GM19025 (cell line): ENCODE measurements around the gene ZCCHC3.
"Not testable (repeated sequence)": the region's sequence is repeated elsewhere in the genome, so short reads cannot be mapped to it uniquely, and the experiment has no call there.

ENCODE experiments used
- ATAC-seq: cut with Tn5 transposase; IDR thresholded peaks from one replicate; pipeline ENCODE4 v1.9.1; 2021; ENCODE audit warnings: mild to moderate bottlenecking, low read depth, moderate library complexity; ENCODE audit not compliant: unreplicated experiment

ZCCHC3 gene

DNA sequence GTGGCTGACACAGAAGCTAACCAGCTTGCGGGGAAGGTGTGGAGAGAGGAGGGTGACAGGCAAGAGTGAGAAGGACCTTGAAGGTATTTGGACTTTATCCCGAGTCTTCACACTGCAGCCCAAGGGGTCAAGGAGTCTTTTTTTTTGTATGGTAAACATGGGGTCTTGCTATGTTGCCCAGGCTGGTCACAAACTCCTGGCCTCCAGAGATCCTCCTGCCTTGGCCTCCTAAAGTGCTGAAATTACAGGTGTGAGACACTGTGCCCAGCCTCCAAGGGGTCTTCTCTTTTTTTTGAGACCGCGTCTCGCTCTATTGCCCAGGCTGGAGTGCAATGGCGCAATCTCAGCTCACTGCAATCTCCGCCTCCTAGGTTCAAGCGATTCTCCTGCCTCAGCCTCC lies 37.2 kb downstream of the ZCCHC3 start:
- ATAC-seq = no peak

DNA sequence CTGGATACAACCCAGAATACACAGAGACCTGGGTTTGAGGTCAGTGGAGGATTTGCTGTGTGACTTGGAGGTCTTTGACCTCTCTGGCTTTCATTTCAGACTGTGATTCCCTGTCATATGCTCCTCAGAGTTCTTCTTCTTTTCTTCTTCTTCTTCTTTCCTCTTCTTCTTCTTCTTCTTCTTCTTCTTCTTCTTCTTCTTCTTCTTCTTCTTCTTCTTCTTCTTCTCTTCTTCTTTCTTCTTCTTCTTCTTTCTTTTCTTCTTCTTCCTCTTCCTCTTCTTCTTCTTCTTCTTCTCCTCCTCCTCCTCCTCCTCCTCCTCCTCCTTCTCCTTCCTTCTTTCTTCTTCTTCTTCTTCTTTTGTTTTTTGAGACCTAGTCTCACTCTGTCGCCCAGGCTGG lies 38.7 kb downstream of the ZCCHC3 start:
- ATAC-seq = not testable (repeated sequence)

DNA sequence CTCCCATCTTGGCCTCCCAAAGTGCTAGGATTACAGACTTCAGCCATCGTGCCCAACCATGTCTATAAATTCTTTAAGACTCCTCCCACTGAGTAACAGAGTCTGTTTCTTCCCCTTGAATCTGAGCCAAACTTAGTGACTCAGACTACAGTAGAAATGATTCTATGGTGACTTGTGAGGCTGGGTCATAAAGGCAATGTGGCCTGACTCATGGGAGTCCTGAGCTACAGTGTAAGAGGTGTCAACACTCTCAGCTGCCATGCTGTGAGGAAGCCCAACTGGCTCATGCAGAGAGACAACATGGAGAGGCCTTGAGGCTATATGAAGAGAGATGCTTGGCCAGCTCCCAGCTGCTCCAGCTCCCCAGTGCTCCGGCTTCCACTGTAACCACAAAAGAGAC lies 44.3 kb downstream of the ZCCHC3 start:
- ATAC-seq = no peak

GRCh38 chr20:343107-343506 lies 45.7 kb downstream of the ZCCHC3 start:
- ATAC-seq = no peak

DNA sequence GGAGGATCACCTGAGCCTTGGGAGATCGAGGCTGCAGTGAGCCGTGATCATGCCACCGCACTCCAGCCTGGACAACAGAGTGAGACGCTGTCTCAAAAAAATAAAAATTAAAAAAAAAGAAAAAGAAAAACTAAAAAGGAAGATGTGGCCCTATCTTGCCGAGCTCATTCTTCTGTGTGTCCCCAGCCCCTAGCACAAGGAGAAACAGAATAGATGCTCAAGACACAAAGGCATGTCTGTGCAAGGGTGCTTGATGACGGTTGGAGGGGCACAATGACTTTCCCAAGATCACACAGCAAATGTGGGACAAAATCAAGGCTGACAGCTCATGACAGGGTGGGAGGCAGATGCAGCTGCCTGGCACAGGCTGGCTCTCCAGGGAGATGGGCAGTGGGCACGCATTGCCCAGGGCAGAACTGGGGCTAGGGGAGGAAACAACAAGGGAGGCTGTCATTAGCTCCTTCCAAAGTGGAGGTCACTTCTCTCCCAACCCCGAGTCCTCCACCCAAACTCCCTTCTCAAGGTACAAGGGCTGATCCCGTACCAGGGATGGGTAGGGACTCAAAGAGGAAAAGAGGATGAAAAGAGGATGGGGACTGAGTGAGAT lies 48.8 kb downstream of the ZCCHC3 start:
- ATAC-seq = no peak

DNA sequence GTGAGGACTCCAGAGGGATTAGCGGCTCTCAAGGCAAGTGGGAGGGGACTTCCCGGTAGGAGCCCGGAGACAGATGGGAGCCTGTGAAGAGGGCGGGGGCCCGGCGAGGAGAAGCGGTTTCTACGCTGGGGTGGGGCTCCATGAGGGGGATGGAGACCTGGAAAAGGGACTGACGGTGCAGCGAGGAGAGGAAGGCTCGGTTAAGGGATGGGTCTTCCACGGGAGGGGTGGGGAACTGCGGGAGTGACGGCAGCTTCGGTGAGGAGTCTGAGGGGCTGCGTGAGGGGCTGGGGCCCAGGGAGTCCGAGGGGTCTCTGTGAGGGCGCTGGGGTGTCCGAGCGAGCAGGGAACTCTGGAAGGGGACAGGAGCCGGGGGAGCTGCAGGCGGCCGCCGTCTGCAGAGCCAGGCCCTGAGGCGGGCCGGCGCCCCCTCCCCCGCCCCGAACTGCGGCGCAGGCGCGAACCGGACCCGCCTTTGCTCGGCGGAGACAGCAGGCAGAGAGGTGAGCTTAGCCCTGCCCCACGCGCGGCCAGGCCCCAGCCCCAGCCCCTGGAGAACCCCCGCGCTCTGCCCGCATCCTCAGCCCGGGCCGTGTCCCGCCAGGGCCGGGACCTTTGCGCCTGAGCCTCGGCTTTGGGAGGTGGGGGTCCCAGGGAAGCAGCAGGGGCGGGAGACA lies 49.4 kb downstream of the ZCCHC3 start, which contains the start of gene NRSN2:
NRSN2 (plus strand) TSS at position 472 of the 677 bp plus-strand sequence. CDS start 2,533 bp downstream, outside the sequence.
- no peak for ATAC-seq

DNA sequence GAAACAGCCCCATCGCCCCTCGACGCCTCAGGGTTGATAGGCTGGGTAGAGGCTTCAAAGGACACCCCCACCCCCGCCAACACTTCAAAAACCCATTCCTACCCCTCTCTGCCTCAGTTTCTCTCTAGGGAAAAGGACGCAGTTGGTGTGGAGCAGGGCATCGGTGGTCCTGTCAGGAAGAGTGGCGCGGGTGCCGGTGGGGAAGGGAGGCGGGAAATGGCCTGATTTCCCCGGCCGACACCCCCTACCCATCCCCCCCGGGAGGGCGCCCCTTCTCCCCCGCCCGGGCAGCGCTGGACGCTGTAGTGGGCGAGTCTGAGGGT lies 49.9 kb downstream of the ZCCHC3 start:
- no peak for ATAC-seq

DNA sequence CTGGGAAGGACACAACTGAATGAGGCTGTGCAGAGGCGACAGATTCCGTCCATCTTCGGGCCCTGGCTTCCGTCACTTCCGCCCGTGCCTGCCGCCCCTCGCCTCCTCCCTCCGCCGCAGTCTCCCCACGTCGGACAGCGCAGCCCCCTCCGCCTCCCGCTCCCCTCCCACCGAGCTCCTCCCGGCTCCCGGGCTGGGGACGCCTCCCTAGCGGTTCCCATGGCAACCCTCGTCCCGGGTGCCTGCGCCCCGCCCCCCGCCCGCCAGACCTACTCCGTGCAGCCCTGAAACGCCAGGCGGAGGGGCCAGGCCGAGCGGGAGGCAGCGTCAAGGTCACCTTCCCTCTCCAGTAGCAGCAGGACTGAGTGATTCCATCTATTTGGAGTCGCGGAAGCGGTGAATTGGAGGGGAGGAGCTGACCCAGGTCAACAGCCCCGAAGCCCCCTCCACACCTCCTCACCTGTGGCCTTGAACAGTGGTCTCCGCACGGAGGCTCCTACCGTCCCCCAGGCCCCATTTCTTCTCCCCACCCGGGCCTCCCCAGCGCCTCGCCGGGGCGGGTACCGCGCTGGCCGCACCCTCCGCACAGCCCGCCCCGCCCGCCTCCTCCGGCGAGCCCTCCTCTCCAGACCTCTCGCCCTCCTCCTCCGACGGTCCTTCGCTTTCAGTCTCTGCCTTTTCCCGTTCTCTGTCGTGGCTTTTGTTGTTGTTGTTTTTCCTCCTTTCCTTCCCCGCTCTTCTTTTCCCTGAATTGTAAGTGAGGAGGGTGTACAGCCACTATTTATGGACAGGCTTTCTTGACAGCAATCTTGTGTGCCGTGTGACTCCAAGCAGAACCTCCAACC lies 50.5 kb downstream of the ZCCHC3 start:
- ATAC-seq = peak; percentile 70

DNA sequence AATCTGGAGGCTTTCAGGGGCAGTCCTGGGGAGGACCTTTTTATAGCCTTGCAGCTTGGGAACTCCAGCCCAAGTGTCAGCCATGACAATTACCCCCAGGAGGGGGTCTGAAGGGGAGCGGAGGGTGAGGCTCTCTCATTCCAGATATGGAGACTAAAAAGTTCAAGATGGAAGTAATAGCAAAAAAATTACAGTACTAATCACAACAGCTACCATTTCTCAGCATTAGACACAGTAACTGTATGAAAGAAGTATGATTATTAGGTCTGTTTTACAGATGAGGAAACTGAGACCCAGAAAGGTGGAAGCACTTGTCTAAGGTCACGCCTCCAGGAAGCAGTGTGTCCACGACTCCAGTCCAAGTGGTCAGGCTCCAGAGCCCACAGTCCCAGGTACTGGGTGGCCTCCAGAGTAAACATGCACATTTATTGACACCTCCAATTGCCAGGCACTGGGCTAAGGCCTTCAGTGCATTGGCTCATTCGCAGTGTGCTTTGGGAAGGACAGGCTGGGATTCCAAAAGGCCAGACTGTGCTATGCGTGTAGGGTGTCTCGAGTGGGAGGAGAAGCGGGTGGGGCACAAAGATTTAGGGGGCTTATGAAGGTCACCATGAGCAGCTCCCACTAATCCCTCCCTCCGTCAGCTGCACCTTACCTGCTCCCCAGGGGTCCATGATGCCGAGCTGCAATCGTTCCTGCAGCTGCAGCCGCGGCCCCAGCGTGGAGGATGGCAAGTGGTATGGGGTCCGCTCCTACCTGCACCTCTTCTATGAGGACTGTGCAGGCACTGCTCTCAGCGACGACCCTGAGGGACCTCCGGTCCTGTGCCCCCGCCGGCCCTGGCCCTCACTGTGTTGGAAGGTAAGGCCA lies 51.8 kb downstream of the ZCCHC3 start:
- no peak for ATAC-seq
